Mesodermal cell (in vitro differentiated cells): ENCODE results near the gene CTNNAL1.

Experiments used
- H3K27ac ChIP-seq: 2 replicates; pipeline ENCODE4 v1.7.0; 2013; ENCODE audit warnings: mild to moderate bottlenecking, low read depth, low read length, moderate library complexity; ENCODE audit not compliant: severe bottlenecking
- H3K36me3 ChIP-seq: 2 replicates; pipeline ENCODE4 v1.7.1; 2013; ENCODE audit warnings: mild to moderate bottlenecking, low read length, moderate library complexity; ENCODE audit not compliant: control insufficient read depth, insufficient read depth
- H3K4me1 ChIP-seq: one replicate; pipeline ENCODE4 v1.7.1; 2013; ENCODE audit warnings: mild to moderate bottlenecking, low read length; ENCODE audit not compliant: insufficient read depth, control insufficient read depth, poor library complexity, severe bottlenecking
- H3K4me3 ChIP-seq: 2 replicates; pipeline ENCODE4 v1.7.0; 2013; ENCODE audit warnings: low read length, control low read depth, mild to moderate bottlenecking; ENCODE audit not compliant: insufficient read depth, poor library complexity, severe bottlenecking; ENCODE audit errors: extremely low read depth
- H3K9me3 ChIP-seq: 2 replicates; pipeline ENCODE4 v1.7.1; 2013; ENCODE audit warnings: mild to moderate bottlenecking, low read length, moderate library complexity; ENCODE audit not compliant: control insufficient read depth
- WGBS, 2 experiments: methylation state at CpG; one replicate each; pipeline ENCODE4 v1.1.5; 2013; ENCODE audit warnings: missing lambda C conversion rate in 2 of 2; ENCODE audit not compliant: insufficient coverage in 2 of 2; 5-methylcytosine and 5-hydroxymethylcytosine counted together

The CTNNAL1 gene

GRCh38 chr9:108956631-108957026 lies 56.7 kb downstream of the CTNNAL1 start:
- H3K27ac ChIP-seq, result no peak overlapping the region
- H3K9me3 ChIP-seq, result no peaks in the 10 kb centered on the region
- H3K36me3 ChIP-seq, result peaks cover 11% of the 10 kb centered on the region
- no peak overlapping the region for H3K4me3 ChIP-seq
- H3K4me1 ChIP-seq, result no peaks in the 10 kb centered on the region

GRCh38 chr9:108956022-108956630 lies 57.2 kb downstream of the CTNNAL1 start:
- Histone ChIP-seq H3K4me1 (no peaks in the 10 kb centered on the region), H3K36me3 (peaks cover 6% of the 10 kb centered on the region), H3K9me3 (no peaks in the 10 kb centered on the region), H3K4me3 (no peak overlapping the region), H3K27ac (no peak overlapping the region)
- WGBS, 2 experiments, result no CpG with 5 or more reads among the region's 4 CpGs

GRCh38 chr9:108953983-108954574 lies 59.2 kb downstream of the CTNNAL1 start:
- Histone ChIP-seq H3K4me3 (no peak overlapping the region), H3K27ac (no peak overlapping the region), H3K36me3 (peaks cover 3% of the 10 kb centered on the region), H3K4me1 (no peaks in the 10 kb centered on the region), H3K9me3 (no peaks in the 10 kb centered on the region)
- WGBS, 2 experiments, result no CpG with 5 or more reads among the region's 3 CpGs

GRCh38 chr9:108951578-108951977 lies 61.7 kb downstream of the CTNNAL1 start:
- WGBS, 2 experiments, result no CpG with 5 or more reads among the region's 2 CpGs
- H3K9me3 ChIP-seq, result no peaks in the 10 kb centered on the region
- H3K4me3 ChIP-seq, result no peak overlapping the region
- no peak overlapping the region for H3K27ac ChIP-seq
- peaks cover 8% of the 10 kb centered on the region for H3K36me3 ChIP-seq
- no peaks in the 10 kb centered on the region for H3K4me1 ChIP-seq

- Histone ChIP-seq H3K4me1 (no peaks in the 10 kb centered on the region), H3K27ac (no peak overlapping the region), H3K36me3 (peaks cover 8% of the 10 kb centered on the region), H3K9me3 (no peaks in the 10 kb centered on the region), H3K4me3 (no peak overlapping the region)
- no CpG with 5 or more reads among the region's 1 CpG for WGBS, 2 experiments
These were observed 63.1 kb downstream of the CTNNAL1 start for GRCh38 chr9:108950168-108950567.

GRCh38 chr9:108939975-108940374 lies 73.3 kb downstream of the CTNNAL1 start:
- Histone ChIP-seq H3K9me3 (no peaks in the 10 kb centered on the region), H3K36me3 (peaks cover 60% of the 10 kb centered on the region), H3K4me3 (no peak overlapping the region), H3K27ac (no peak overlapping the region), H3K4me1 (no peaks in the 10 kb centered on the region)
- no CpG with 5 or more reads among the region's 4 CpGs for WGBS, 2 experiments

- 71 to 88% methylated on average over 1 of the region's 5 CpGs for WGBS, 2 experiments
These were observed 75.6 kb downstream of the CTNNAL1 start for GRCh38 chr9:108937561-108938305.

GRCh38 chr9:108934323-108934893 lies 78.9 kb downstream of the CTNNAL1 start, which contains the start of gene ABITRAM:
ABITRAM (plus strand) TSS chr9:108934400; CDS start chr9:108934487, 87 bp downstream.
- Histone ChIP-seq H3K4me3 (peak within 1 kb of the TSS; percentile 88), H3K4me1 (no peaks in the 10 kb centered on the region), H3K9me3 (no peaks in the 10 kb centered on the region), H3K27ac (peak within 1 kb of the TSS; percentile 85), H3K36me3 (peaks cover 38% of the 10 kb centered on the region)
- WGBS, 2 experiments, result 0 to 1% methylated on average over 38 to 42 of the region's 47 CpGs

More at GRCh38 chr9:108937561-108938305, 75.6 kb downstream of the CTNNAL1 start:
- Histone ChIP-seq H3K36me3 (peaks cover 52% of the 10 kb centered on the region), H3K27ac (no peak overlapping the region), H3K4me1 (no peaks in the 10 kb centered on the region), H3K9me3 (no peaks in the 10 kb centered on the region), H3K4me3 (no peak overlapping the region)

- H3K4me3 ChIP-seq, result peak within 1 kb of the TSS; percentile 88
- H3K36me3 ChIP-seq, result peaks cover 33% of the 10 kb centered on the region
- H3K4me1 ChIP-seq, result no peaks in the 10 kb centered on the region
- peak within 1 kb of the TSS; percentile 85 for H3K27ac ChIP-seq
- H3K9me3 ChIP-seq, result no peaks in the 10 kb centered on the region
- WGBS, 2 experiments, result 0% methylated on average over 33 to 46 of the region's 48 CpGs
These were observed 79.5 kb downstream of the CTNNAL1 start, which contains the start of gene ELP1 for GRCh38 chr9:108933718-108934322. ELP1 (minus strand) TSS chr9:108934124; CDS start chr9:108931146, 2,978 bp downstream.

GRCh38 chr9:108933231-108933717 lies 80.0 kb downstream of the CTNNAL1 start:
- H3K9me3 ChIP-seq, result no peaks in the 10 kb centered on the region
- H3K36me3 ChIP-seq, result peaks cover 32% of the 10 kb centered on the region
- no peaks in the 10 kb centered on the region for H3K4me1 ChIP-seq
- 1 to 8% methylated on average over 15 to 22 of the region's 25 CpGs for WGBS, 2 experiments
- peak overlapping the region; percentile 88 for H3K4me3 ChIP-seq
- H3K27ac ChIP-seq, result peak overlapping the region; percentile 85
